ENCODE measurements around the gene KATNAL2.

DNA sequence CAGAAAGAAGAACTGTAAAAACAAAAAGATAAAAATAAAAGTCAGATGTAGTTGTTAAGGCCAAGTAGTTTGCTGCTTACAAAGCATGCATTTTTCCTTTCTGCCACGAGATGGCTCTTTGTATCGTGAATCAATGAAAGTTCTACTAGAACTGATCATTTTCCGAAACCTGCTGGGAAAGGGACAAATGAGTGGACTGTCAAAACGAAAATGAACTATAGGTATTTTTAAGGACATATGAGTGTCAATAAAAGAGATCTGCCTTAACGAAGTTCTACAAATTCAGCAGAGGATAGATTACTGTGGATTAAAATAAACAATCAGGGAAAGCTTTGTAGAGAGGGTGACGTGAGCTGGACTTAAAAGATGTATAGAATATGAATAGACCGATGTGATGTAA lies 133.1 kb downstream of the KATNAL2 start:
- TF ChIP-seq, protein P1, sequence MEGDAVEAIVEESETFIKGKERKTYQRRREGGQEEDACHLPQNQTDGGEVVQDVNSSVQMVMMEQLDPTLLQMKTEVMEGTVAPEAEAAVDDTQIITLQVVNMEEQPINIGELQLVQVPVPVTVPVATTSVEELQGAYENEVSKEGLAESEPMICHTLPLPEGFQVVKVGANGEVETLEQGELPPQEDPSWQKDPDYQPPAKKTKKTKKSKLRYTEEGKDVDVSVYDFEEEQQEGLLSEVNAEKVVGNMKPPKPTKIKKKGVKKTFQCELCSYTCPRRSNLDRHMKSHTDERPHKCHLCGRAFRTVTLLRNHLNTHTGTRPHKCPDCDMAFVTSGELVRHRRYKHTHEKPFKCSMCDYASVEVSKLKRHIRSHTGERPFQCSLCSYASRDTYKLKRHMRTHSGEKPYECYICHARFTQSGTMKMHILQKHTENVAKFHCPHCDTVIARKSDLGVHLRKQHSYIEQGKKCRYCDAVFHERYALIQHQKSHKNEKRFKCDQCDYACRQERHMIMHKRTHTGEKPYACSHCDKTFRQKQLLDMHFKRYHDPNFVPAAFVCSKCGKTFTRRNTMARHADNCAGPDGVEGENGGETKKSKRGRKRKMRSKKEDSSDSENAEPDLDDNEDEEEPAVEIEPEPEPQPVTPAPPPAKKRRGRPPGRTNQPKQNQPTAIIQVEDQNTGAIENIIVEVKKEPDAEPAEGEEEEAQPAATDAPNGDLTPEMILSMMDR (optimal IDR thresholded peaks at IDR 0.05 in 1 of 3, IDR thresholded peaks at IDR 0.05 in 1 of 3, conservative IDR thresholded peaks at IDR 0.05 in 1 of 3; ENCODE audit: extremely low read depth in 1 of 3, insufficient read depth in 2 of 3, low read length in 3 of 3), result peak; percentile 25 to 64 (median 62)
- no peak for TF ChIP-seq EZH2 (IDR thresholded peaks at IDR 0.05; ENCODE audit: low read length)
